ENCODE data around the gene CSN2. TPM values are rescaled to one million over a fixed set of nuclear protein-coding genes. Genes with fewer than 3 reads are reported as not detected.

CSN2 gene
- total and polyA plus RNA-seq, 2 donors (not counting 3 experiments of a cell fraction or from before 2014, with no cell fraction given), result not detected

DNA sequence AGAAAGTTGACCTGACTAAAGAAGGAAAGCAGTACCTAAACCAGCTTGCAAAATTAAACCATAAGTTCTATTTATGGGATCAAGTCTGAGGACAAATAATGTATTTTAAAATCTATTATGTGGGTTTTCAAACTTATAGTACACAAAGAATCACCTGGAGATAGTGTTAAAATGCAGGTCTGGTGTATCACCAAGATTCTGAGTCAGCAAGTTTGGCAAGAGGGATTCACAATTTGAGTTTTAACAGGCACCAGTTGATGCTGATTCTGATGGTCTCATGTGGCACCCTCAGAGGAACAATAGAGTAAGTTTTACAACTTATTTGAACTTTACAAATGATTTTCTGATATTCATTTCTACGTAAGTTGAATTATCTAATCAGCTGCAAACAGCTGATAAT lies 21.1 kb upstream of the CSN2 start:
- Histone ChIP-seq H3K9ac (replicated peaks; ENCODE audit: extremely low read depth, insufficient read depth, low read length) (no peak overlapping the region), H3K79me2 (ENCODE audit: control insufficient read depth, insufficient read depth, low read length) (no peaks in the 10 kb centered on the region), H2AFZ (ENCODE audit: low read depth, low read length) (no peak overlapping the region), H3K9me1 (replicated peaks; ENCODE audit: control insufficient read depth, extremely low read depth, insufficient read depth, low read length) (no peaks in the 10 kb centered on the region), H3K4me1 (ENCODE audit: control insufficient read depth, extremely low read depth, insufficient read depth, low read length) (no peaks in the 10 kb centered on the region), H3K4me3 (replicated peaks in 1 of 3; ENCODE audit: insufficient read depth in 1 of 3, low read depth in 1 of 3, low read length in 3 of 3) (no peak overlapping the region), H3K27me3 (ENCODE audit: control insufficient read depth in 2 of 2, insufficient read depth in 2 of 2, low read length in 2 of 2) (peaks cover 2% of the 10 kb centered on the region in 2 experiments), H3K27ac (ENCODE audit: insufficient read depth, low read depth, low read length) (no peak overlapping the region), H3K9me3 (replicated peaks; ENCODE audit: control insufficient read depth, insufficient read depth, low read length) (no peaks in the 10 kb centered on the region), H3K36me3 (ENCODE audit: control insufficient read depth in 2 of 2, extremely low read depth in 1 of 2, insufficient read depth in 2 of 2, low read length in 2 of 2) (no peaks in the 10 kb centered on the region), H4K20me1 (replicated peaks; ENCODE audit: control insufficient read depth, extremely low read depth, insufficient read depth, low read length) (no peaks in the 10 kb centered on the region), H3K4me2 (ENCODE audit: insufficient read depth, low read length) (no peak overlapping the region)
- POLR2A ChIA-PET, result no interaction called here
- dilution Hi-C loops (cut with MboI; ENCODE audit: extremely low pct_ligation_motif_present, low sequenced_read_pairs), result no loop called here
- CTCF ChIA-PET, result no interaction called here
- BruUV-seq (replicated peaks), result no TSS peak
- intact Hi-C loops (cut with micrococcal nuclease), result no loop called here
- no peak for FAIRE-seq
- DNase-seq (ENCODE audit: low read depth, low spot score), result no peak
- TF ChIP-seq POLR2A (IDR thresholded peaks at IDR 0.05; ENCODE audit: low read depth, low read length) (no peak), EZH2 (IDR thresholded peaks at IDR 0.05; ENCODE audit: borderline replicate concordance, low read depth, low read length, severe bottlenecking) (no peak), POLR2AphosphoS5 (IDR thresholded peaks at IDR 0.05; ENCODE audit: insufficient read depth, low read depth, low read length) (no peak), MAX (IDR thresholded peaks at IDR 0.05; ENCODE audit: insufficient read depth, insufficient read length) (no peak)
- TF ChIP-seq, protein P1, sequence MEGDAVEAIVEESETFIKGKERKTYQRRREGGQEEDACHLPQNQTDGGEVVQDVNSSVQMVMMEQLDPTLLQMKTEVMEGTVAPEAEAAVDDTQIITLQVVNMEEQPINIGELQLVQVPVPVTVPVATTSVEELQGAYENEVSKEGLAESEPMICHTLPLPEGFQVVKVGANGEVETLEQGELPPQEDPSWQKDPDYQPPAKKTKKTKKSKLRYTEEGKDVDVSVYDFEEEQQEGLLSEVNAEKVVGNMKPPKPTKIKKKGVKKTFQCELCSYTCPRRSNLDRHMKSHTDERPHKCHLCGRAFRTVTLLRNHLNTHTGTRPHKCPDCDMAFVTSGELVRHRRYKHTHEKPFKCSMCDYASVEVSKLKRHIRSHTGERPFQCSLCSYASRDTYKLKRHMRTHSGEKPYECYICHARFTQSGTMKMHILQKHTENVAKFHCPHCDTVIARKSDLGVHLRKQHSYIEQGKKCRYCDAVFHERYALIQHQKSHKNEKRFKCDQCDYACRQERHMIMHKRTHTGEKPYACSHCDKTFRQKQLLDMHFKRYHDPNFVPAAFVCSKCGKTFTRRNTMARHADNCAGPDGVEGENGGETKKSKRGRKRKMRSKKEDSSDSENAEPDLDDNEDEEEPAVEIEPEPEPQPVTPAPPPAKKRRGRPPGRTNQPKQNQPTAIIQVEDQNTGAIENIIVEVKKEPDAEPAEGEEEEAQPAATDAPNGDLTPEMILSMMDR (IDR thresholded peaks at IDR 0.05; ENCODE audit: extremely low read depth in 1 of 2, insufficient read depth in 1 of 2, low read depth in 1 of 2, low read length in 2 of 2), result no peak

DNA sequence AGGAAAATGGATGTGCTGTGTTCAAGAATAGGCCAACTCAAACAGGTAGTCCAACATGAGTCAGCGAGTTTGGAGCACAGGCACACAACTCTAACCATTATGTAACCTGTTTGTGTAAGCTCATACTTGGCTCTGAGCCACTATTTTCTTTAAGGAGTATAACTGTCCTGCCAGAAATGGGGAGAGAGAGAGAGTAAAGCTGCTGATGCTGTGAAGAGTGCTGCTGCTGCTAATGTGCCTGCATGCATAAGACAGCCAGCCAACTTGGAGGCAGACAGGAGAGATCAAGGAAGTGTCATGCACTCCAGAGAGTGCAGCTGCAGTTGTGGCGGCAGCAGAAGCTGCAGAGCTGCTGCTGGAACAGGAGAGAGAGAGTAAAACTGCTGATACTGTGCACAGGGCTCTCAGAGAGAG lies 18.5 kb upstream of the CSN2 start:
- H4K20me1 ChIP-seq (replicated peaks; ENCODE audit: control insufficient read depth, extremely low read depth, insufficient read depth, low read length), result no peaks in the 10 kb centered on the region
- no peaks in the 10 kb centered on the region for H3K79me2 ChIP-seq (ENCODE audit: control insufficient read depth, insufficient read depth, low read length)
- H3K4me2 ChIP-seq (ENCODE audit: insufficient read depth, low read length), result no peak overlapping the region
- CTCF ChIA-PET, result no interaction called here
- no peak overlapping the region for H3K9ac ChIP-seq (replicated peaks; ENCODE audit: extremely low read depth, insufficient read depth, low read length)
- H3K4me3 ChIP-seq (replicated peaks in 1 of 3; ENCODE audit: insufficient read depth in 1 of 3, low read depth in 1 of 3, low read length in 3 of 3), result no peak overlapping the region
- dilution Hi-C loops (cut with MboI; ENCODE audit: extremely low pct_ligation_motif_present, low sequenced_read_pairs), result no loop called here
- H3K9me3 ChIP-seq (replicated peaks; ENCODE audit: control insufficient read depth, insufficient read depth, low read length), result no peaks in the 10 kb centered on the region
- H3K27ac ChIP-seq (ENCODE audit: insufficient read depth, low read depth, low read length), result no peak overlapping the region
- no peaks in the 10 kb centered on the region for H3K36me3 ChIP-seq (ENCODE audit: control insufficient read depth in 2 of 2, extremely low read depth in 1 of 2, insufficient read depth in 2 of 2, low read length in 2 of 2)
- H3K9me1 ChIP-seq (replicated peaks; ENCODE audit: control insufficient read depth, extremely low read depth, insufficient read depth, low read length), result no peaks in the 10 kb centered on the region
- no peaks in the 10 kb centered on the region for H3K4me1 ChIP-seq (ENCODE audit: control insufficient read depth, extremely low read depth, insufficient read depth, low read length)
- peak; percentile 29 for DNase-seq (ENCODE audit: low read depth, low spot score)
- H2AFZ ChIP-seq (ENCODE audit: low read depth, low read length), result no peak overlapping the region
- peaks cover 2% of the 10 kb centered on the region in 2 experiments for H3K27me3 ChIP-seq (ENCODE audit: control insufficient read depth in 2 of 2, insufficient read depth in 2 of 2, low read length in 2 of 2)
- intact Hi-C loops (cut with micrococcal nuclease), result no loop called here
- POLR2A ChIA-PET, result no interaction called here
- no peak for TF ChIP-seq POLR2A (IDR thresholded peaks at IDR 0.05; ENCODE audit: low read depth, low read length)
- TF ChIP-seq POLR2AphosphoS5 (IDR thresholded peaks at IDR 0.05; ENCODE audit: insufficient read depth, low read depth, low read length), result no peak
- TF ChIP-seq, protein P1 (IDR thresholded peaks at IDR 0.05; ENCODE audit: extremely low read depth in 1 of 2, insufficient read depth in 1 of 2, low read depth in 1 of 2, low read length in 2 of 2), result no peak
- TF ChIP-seq GATA2 (IDR thresholded peaks at IDR 0.05; ENCODE audit: insufficient read depth, insufficient read length, low read depth, low read length), result no peak
- TF ChIP-seq JUN (IDR thresholded peaks at IDR 0.05; ENCODE audit: borderline replicate concordance, insufficient read depth, insufficient read length, low read depth), result no peak
- TF ChIP-seq MAX (IDR thresholded peaks at IDR 0.05; ENCODE audit: insufficient read depth, insufficient read length), result no peak
- TF ChIP-seq FOS (IDR thresholded peaks at IDR 0.05; ENCODE audit: borderline replicate concordance, insufficient read depth, low read length), result no peak
- TF ChIP-seq MYC (IDR thresholded peaks at IDR 0.05; ENCODE audit: low read depth, low read length), result no peak
- TF ChIP-seq EZH2 (IDR thresholded peaks at IDR 0.05; ENCODE audit: borderline replicate concordance, low read depth, low read length, severe bottlenecking), result no peak
- peak; percentile 58 for FAIRE-seq
- no TSS peak for BruUV-seq (replicated peaks)
